ENCODE data around the gene ZNF394. TPM values are rescaled to one million over a fixed set of nuclear protein-coding genes. Genes with fewer than 3 reads are reported as not detected.

The ZNF394 gene
- total and polyA plus RNA-seq, 2 of the 4 experiments (the other 2 are of a cell fraction): 10.9 to 24.7 TPM

- no peak overlapping the region for H3K4ac ChIP-seq (ENCODE audit: low read depth, low read length)
- no peaks in the 10 kb centered on the region for H3K9me1 ChIP-seq (ENCODE audit: insufficient read depth, low read length)
- no peak overlapping the region for H4K5ac ChIP-seq (ENCODE audit: low read depth, low read length)
- H3K56ac ChIP-seq (ENCODE audit: extremely low read depth, insufficient read depth, low read length): no peak overlapping the region
- H3K27ac ChIP-seq (ENCODE audit: insufficient read depth, low read length): no peak overlapping the region
- in situ Hi-C loops (cut with MboI; ENCODE audit: low sequenced_read_pairs) (no loop called here), dilution Hi-C loops (cut with HindIII; ENCODE audit: low sequenced_read_pairs, unreplicated experiment) (no loop called here), intact Hi-C loops (cut with micrococcal nuclease) (no loop called here)
- H4K91ac ChIP-seq (ENCODE audit: insufficient read depth, low read depth, low read length): no peak overlapping the region
- DNase-seq (no peak), ATAC-seq (ENCODE audit: low read depth) (no peak)
- TF ChIP-seq CHD1 (IDR thresholded peaks at IDR 0.05; ENCODE audit: low read depth, low read length) (no peak), MXI1 (IDR thresholded peaks at IDR 0.05; ENCODE audit: borderline replicate concordance, low read depth, low read length) (no peak), MAZ (IDR thresholded peaks at IDR 0.05; ENCODE audit: borderline replicate concordance, low read depth, low read length) (no peak), RAD21 (IDR thresholded peaks at IDR 0.05; ENCODE audit: low read length) (no peak), POLR2A (IDR thresholded peaks at IDR 0.05; ENCODE audit: low read depth, low read length) (no peak), MAFK (IDR thresholded peaks at IDR 0.05; ENCODE audit: low read depth, low read length) (no peak), ELK1 (IDR thresholded peaks at IDR 0.05; ENCODE audit: borderline replicate concordance, low read depth, low read length) (no peak), USF2 (IDR thresholded peaks at IDR 0.05; ENCODE audit: low read depth, low read length) (no peak), FOS (IDR thresholded peaks at IDR 0.05; ENCODE audit: low read depth, low read length) (no peak), CTCF (conservative IDR thresholded peaks at IDR 0.05; ENCODE audit: low read depth, low read length) (no peak), RCOR1 (IDR thresholded peaks at IDR 0.05; ENCODE audit: insufficient replicate concordance, low read length) (no peak), SMC3 (IDR thresholded peaks at IDR 0.05; ENCODE audit: low read depth, low read length) (no peak), BHLHE40 (IDR thresholded peaks at IDR 0.05; ENCODE audit: low read depth, low read length) (no peak), NFE2L2 (IDR thresholded peaks at IDR 0.05; ENCODE audit: low read depth, low read length) (no peak), RFX5 (IDR thresholded peaks at IDR 0.05; ENCODE audit: low read depth, low read length) (no peak), CEBPB (IDR thresholded peaks at IDR 0.05; ENCODE audit: low read depth, low read length) (no peak)
- no peaks in the 10 kb centered on the region for H4K20me1 ChIP-seq (ENCODE audit: insufficient read depth, low read length)
- ChIA-PET CTCF (no interaction called here), POLR2A (ENCODE audit: unreplicated experiment) (no interaction called here)
- H3K9ac ChIP-seq (ENCODE audit: low read depth, low read length): no peak overlapping the region
- H2AFZ ChIP-seq (replicated peaks; ENCODE audit: low read length, poor library complexity): no peak overlapping the region
- H2BK15ac ChIP-seq (ENCODE audit: low read depth, low read length): no peak overlapping the region
- H3K79me1 ChIP-seq (ENCODE audit: low read depth in 1 of 2, low read length in 2 of 2): no peaks in the 10 kb centered on the region; a peak in 1 of 4 replicates
- WGBS, 2 experiments (ENCODE audit: extremely low coverage in 2 of 2, insufficient read length in 1 of 2): 95% methylated on average over 17 of the region's 34 CpGs; no CpG with 5 or more reads in 1 of the 2 experiments
- H3K36me3 ChIP-seq (ENCODE audit: control insufficient read depth, insufficient read depth, low read length): peaks cover 18% of the 10 kb centered on the region
- no peak overlapping the region for H2BK20ac ChIP-seq (ENCODE audit: low read depth, low read length)
- no peak overlapping the region for H3K18ac ChIP-seq (ENCODE audit: low read depth, low read length)
- H2BK120ac ChIP-seq (ENCODE audit: low read depth, low read length): no peak overlapping the region
- H2AK5ac ChIP-seq (ENCODE audit: low read depth, low read length): no peak overlapping the region
- peaks cover 50% of the 10 kb centered on the region for H3K9me3 ChIP-seq (ENCODE audit: control insufficient read depth, insufficient read depth, low read length)
- no peaks in the 10 kb centered on the region for H3K27me3 ChIP-seq (ENCODE audit: control insufficient read depth, insufficient read depth, low read length)
- no peak overlapping the region for H2BK5ac ChIP-seq (ENCODE audit: low read depth, low read length, poor library complexity, severe bottlenecking)
- no peak overlapping the region for H3K4me2 ChIP-seq (ENCODE audit: low read depth, low read length)
- no peak overlapping the region for H3K23ac ChIP-seq (ENCODE audit: low read depth, low read length)
- BruUV-seq (replicated peaks): no TSS peak
- H2AK9ac ChIP-seq (replicated peaks; ENCODE audit: low read depth, low read length, poor library complexity): no peak overlapping the region
- no peak overlapping the region for H3K14ac ChIP-seq (replicated peaks; ENCODE audit: low read depth, low read length)
- H3K4me3 ChIP-seq (ENCODE audit: insufficient read depth, low read depth, low read length): no peak overlapping the region
- no peaks in the 10 kb centered on the region for H3K4me1 ChIP-seq (ENCODE audit: control insufficient read depth, insufficient read depth, low read length)
- no peak overlapping the region for H4K8ac ChIP-seq (ENCODE audit: low read depth in 2 of 2, low read length in 2 of 2)
Measured at GRCh38 chr7:99543081-99543671, 43.1 kb upstream of the ZNF394 start.
